HAP-1 (cell line): Measurements from ENCODE around the gene FGFBP1.

Source experiments
- DNase-seq, 2 experiments: peaks; one replicate each; pipeline ENCODE4 v3.0.0-alpha.2; 2016 to 2020; ENCODE audit warnings: low spot score in 2 of 2
- H3K27me3 ChIP-seq: fragments of 250-450 bp; sonication (Bioruptor Pico); 2 replicates; pipeline ENCODE4 v1.5.1; 2020; ENCODE audit warnings: low read depth, mild to moderate bottlenecking, moderate library complexity
- H3K36me3 ChIP-seq: fragments of 250-450 bp; sonication (Bioruptor Pico); replicated peaks from 2 replicates; pipeline ENCODE4 v1.5.1; 2020; ENCODE audit warnings: mild to moderate bottlenecking
- H3K4me1 ChIP-seq: fragments of 250-450 bp; sonication (Bioruptor Pico); 2 replicates; pipeline ENCODE4 v1.5.1; 2020; ENCODE audit warnings: mild to moderate bottlenecking
- H3K4me3 ChIP-seq: fragments of 250-450 bp; sonication (Bioruptor Pico); 2 replicates; pipeline ENCODE4 v1.5.1; 2020; ENCODE audit warnings: mild to moderate bottlenecking, moderate library complexity
- H3K9me3 ChIP-seq: fragments of 250-450 bp; sonication (Bioruptor Pico); 2 replicates; pipeline ENCODE4 v1.5.1; 2020; ENCODE audit warnings: mild to moderate bottlenecking, moderate library complexity
- in situ Hi-C: fragments of 300-500 bp; cut with MboI; formaldehyde crosslinking; loops from 3 replicates; pipeline ENCODE4 v1.14.3; 2020; ENCODE audit warnings: low sequenced_read_pairs, inconsistent platforms, mixed read lengths

Gene FGFBP1

GRCh38 chr4:15961781-15962510, 23.4 kb upstream of the FGFBP1 start:
- in situ Hi-C loops, result loop anchor here (10.0 kb wide), 1 partner anchor 487 kb away; no protein-coding TSS in a partner anchor
- DNase-seq, result no peak

GRCh38 chr4:15958562-15958961, 20.0 kb upstream of the FGFBP1 start:
- Histone ChIP-seq H3K4me1 (no peaks in the 10 kb centered on the region), H3K9me3 (no peaks in the 10 kb centered on the region; the same call in 1 of the 2 replicates), H3K4me3 (no peak overlapping the region), H3K27me3 (no peaks in the 10 kb centered on the region), H3K36me3 (no peaks in the 10 kb centered on the region)
- DNase-seq, result no peak
- in situ Hi-C loops, result no loop called here

More at GRCh38 chr4:15961781-15962510, 23.4 kb upstream of the FGFBP1 start:
- no peaks in the 10 kb centered on the region for H3K9me3 ChIP-seq
- no peaks in the 10 kb centered on the region for H3K36me3 ChIP-seq
- no peak overlapping the region for H3K4me3 ChIP-seq
- H3K4me1 ChIP-seq, result no peaks in the 10 kb centered on the region
- no peaks in the 10 kb centered on the region for H3K27me3 ChIP-seq

DNA sequence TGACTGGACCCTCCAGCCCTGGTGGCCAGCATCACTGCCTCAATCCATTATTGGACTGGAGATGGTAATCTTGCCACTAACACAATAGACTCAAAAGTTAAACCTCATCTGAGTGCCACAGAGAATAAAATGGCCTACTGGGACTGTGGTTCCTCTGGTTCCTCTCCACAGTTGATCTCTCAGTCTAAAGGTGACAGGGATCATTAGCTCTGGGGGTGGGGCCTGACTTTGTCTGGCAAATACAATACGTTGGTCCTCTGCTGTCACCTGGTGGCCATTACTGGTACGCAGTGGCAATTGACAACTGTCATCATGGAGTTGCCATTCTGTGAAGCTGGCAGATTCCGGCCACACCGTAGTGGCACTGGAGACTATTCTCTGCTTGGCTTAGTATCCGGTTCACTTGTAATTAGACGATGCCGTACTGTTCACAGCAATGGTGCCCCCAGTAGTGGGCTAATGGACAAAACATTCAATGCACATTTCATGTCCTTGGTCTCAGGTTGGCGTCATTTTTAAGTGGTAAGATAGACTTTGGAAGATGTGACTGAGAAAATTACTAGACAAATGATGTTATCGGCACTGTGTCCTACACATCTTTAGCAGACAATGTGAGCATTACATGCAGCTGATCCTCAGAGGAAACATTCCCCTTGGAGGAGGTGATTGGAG, 17.8 kb upstream of the FGFBP1 start:
- in situ Hi-C loops, result no loop called here
- Histone ChIP-seq H3K27me3 (no peaks in the 10 kb centered on the region), H3K36me3 (no peaks in the 10 kb centered on the region), H3K4me3 (no peak overlapping the region), H3K4me1 (no peaks in the 10 kb centered on the region), H3K9me3 (no peaks in the 10 kb centered on the region; the same call in 1 of the 2 replicates)
- peak; percentile 51 to 87 for DNase-seq

- DNase-seq, result no peak
- no peaks in the 10 kb centered on the region; the same call in 1 of the 2 replicates for H3K9me3 ChIP-seq
- no peaks in the 10 kb centered on the region for H3K27me3 ChIP-seq
- in situ Hi-C loops, result no loop called here
- H3K4me1 ChIP-seq, result no peaks in the 10 kb centered on the region
- H3K4me3 ChIP-seq, result no peak overlapping the region
- H3K36me3 ChIP-seq, result no peaks in the 10 kb centered on the region
These were observed 17.1 kb upstream of the FGFBP1 start for GRCh38 chr4:15955670-15956069.

GRCh38 chr4:15953625-15954024, 15.1 kb upstream of the FGFBP1 start:
- no peak for DNase-seq
- H3K9me3 ChIP-seq, result no peaks in the 10 kb centered on the region; the same call in 1 of the 2 replicates
- in situ Hi-C loops, result no loop called here
- no peak overlapping the region for H3K4me3 ChIP-seq
- H3K27me3 ChIP-seq, result no peaks in the 10 kb centered on the region
- no peaks in the 10 kb centered on the region for H3K36me3 ChIP-seq
- no peaks in the 10 kb centered on the region for H3K4me1 ChIP-seq

- no peak overlapping the region for H3K4me3 ChIP-seq
- no peak for DNase-seq
- H3K27me3 ChIP-seq, result no peaks in the 10 kb centered on the region
- H3K4me1 ChIP-seq, result no peaks in the 10 kb centered on the region
- H3K36me3 ChIP-seq, result no peaks in the 10 kb centered on the region
- H3K9me3 ChIP-seq, result no peaks in the 10 kb centered on the region; the same call in 1 of the 2 replicates
- in situ Hi-C loops, result no loop called here
These were observed 13.2 kb upstream of the FGFBP1 start for GRCh38 chr4:15951781-15952180.

DNA sequence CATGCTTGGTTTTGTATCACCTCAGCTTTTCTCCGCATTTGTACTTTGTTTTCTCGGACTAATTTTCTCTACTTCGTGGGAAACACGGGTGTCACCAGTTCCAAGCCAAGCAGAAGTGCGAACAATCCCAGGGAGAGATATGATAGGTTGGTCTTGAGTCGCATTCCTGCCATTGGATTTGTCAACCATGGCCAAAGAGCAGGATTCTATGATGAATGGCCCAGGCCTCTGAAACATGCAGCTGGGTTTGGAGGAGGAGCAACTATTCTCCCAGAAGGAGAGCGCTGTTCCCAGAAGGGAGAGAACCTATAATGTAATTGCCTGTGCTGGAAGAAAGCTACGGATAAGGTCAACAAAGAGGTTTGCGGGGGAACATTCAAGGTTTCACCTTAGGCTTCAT, 10.3 kb upstream of the FGFBP1 start:
- H3K4me3 ChIP-seq, result no peak overlapping the region
- in situ Hi-C loops, result no loop called here
- H3K4me1 ChIP-seq, result no peaks in the 10 kb centered on the region
- H3K9me3 ChIP-seq, result no peaks in the 10 kb centered on the region; the same call in 1 of the 2 replicates
- no peaks in the 10 kb centered on the region for H3K36me3 ChIP-seq
- no peaks in the 10 kb centered on the region for H3K27me3 ChIP-seq
- no peak for DNase-seq

DNA sequence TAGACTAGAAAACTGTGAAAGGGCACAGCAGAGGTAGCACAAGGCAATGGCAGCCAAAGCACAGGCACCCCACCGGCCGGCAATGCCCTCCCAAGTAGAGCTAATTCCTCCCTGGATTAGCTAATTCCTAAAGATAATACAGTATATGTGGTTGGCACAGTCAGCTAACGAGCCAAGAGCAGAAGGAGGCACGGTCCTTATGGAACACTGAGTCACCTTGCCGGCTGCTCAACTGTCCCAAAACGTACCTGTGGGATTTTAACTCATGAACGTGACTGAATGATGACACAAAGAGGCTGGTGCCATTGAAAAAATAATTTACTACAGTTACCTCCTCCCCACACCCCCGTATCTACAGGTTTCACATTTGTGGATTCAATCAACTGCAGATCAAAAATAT, 9.1 kb upstream of the FGFBP1 start:
- in situ Hi-C loops, result no loop called here
- no peaks in the 10 kb centered on the region for H3K36me3 ChIP-seq
- no peak for DNase-seq
- H3K4me3 ChIP-seq, result no peak overlapping the region
- no peaks in the 10 kb centered on the region for H3K27me3 ChIP-seq
- no peaks in the 10 kb centered on the region for H3K4me1 ChIP-seq
- H3K9me3 ChIP-seq, result no peaks in the 10 kb centered on the region

- H3K4me1 ChIP-seq, result no peaks in the 10 kb centered on the region
- no peaks in the 10 kb centered on the region for H3K9me3 ChIP-seq
- no peak for DNase-seq
- peaks cover 3% of the 10 kb centered on the region; the same call in 1 of the 2 replicates for H3K27me3 ChIP-seq
- in situ Hi-C loops, result no loop called here
- H3K36me3 ChIP-seq, result no peaks in the 10 kb centered on the region
- no peak overlapping the region for H3K4me3 ChIP-seq
These were observed 7.0 kb upstream of the FGFBP1 start for GRCh38 chr4:15945516-15945915.

DNA sequence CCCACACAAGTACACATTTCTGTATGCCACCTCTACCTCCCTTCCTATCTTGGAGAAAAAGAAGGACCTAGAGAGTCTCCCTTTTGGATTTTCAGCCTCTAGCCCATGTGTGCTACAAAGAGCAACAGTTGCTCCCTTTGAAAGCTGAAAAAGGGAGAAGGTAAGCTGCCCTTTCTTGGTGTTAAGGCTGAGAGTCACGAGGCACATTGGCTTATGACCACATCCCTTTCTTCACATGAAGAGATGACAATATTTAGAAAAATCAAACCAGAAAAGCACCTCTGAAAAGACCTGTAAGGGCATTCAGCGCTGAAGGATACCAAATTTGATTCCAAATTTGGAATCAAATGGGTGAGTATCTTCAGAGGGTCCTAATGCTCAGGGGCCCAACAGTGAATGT, 6.4 kb upstream of the FGFBP1 start:
- in situ Hi-C loops, result no loop called here
- no peaks in the 10 kb centered on the region for H3K9me3 ChIP-seq
- no peak overlapping the region for H3K4me3 ChIP-seq
- no peaks in the 10 kb centered on the region for H3K36me3 ChIP-seq
- no peaks in the 10 kb centered on the region for H3K4me1 ChIP-seq
- no peak for DNase-seq
- H3K27me3 ChIP-seq, result peaks cover 3% of the 10 kb centered on the region; the same call in 1 of the 2 replicates

- DNase-seq, result no peak
- Histone ChIP-seq H3K27me3 (peaks cover 7% of the 10 kb centered on the region; the same call in 1 of the 2 replicates), H3K4me1 (no peaks in the 10 kb centered on the region), H3K36me3 (no peaks in the 10 kb centered on the region), H3K4me3 (no peak overlapping the region), H3K9me3 (no peaks in the 10 kb centered on the region)
- in situ Hi-C loops, result no loop called here
These were observed 3.7 kb upstream of the FGFBP1 start for GRCh38 chr4:15942283-15942682.

DNA sequence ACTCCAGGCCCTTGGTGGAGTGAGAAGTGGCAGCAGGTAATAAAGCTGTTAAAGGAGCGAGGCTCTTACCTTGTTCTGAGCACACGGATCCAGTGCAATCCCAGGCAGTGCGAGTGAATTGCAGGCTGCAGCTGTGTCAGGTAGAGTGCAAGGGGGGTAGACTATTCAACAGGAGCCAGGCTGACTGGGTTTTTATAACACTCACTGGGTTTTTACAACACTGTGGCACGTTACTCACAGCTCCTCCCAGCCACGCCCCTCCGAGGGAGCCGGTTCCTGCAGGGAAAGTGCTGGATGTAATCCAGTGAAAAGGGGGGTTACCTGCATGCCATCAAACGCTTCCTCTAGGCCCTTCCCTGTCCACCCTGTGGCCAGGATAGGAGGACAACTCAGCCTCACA, 358 bp downstream of the FGFBP1 start:
- Histone ChIP-seq H3K9me3 (no peaks in the 10 kb centered on the region), H3K36me3 (no peaks in the 10 kb centered on the region), H3K4me1 (no peaks in the 10 kb centered on the region), H3K27me3 (peaks cover 7% of the 10 kb centered on the region; the same call in 1 of the 2 replicates), H3K4me3 (no peak overlapping the region)
- no peak for DNase-seq
- in situ Hi-C loops, result no loop called here

DNA sequence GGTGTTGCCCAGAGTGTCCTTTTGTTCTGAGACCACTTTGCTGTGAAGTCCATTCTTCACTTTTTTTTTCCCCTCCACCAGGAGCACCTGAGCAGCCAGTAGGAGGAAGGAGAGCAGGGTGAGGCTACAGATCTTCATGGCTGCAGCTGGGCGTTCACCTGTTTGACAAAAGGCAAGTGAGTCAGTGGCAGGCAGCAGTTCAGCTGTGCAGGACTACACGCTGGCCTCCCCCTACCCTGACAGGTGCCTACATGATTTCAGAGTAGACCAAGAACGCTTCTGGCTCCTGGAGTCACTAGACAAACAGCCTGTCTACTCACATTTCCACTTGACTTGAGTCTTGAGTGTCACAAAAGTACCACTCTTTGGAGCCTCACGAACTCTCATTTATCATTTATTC, 2.0 kb downstream of the FGFBP1 start:
- no peaks in the 10 kb centered on the region for H3K36me3 ChIP-seq
- no peaks in the 10 kb centered on the region for H3K9me3 ChIP-seq
- peaks cover 7% of the 10 kb centered on the region; the same call in 1 of the 2 replicates for H3K27me3 ChIP-seq
- no peak overlapping the region for H3K4me3 ChIP-seq
- DNase-seq, result no peak
- no peaks in the 10 kb centered on the region for H3K4me1 ChIP-seq
- in situ Hi-C loops, result no loop called here
